B cell (primary cell): Measurements from ENCODE around the gene AOC3. TPM values are rescaled to one million over a fixed set of nuclear protein-coding genes. Genes with fewer than 3 reads are reported as not detected.

Experiments
- ATAC-seq: fragments of 200-7000 bp; cut with Tn5 transposase; one replicate; pipeline ENCODE4 v1.10.0; 2021; ENCODE audit warnings: low read depth, mild to moderate bottlenecking, moderate number of reproducible peaks, moderate library complexity
- CTCF ChIA-PET: fragments of 350-600 bp; sonication (Branson Sonifier 250); formaldehyde crosslinking; loops from one replicate; lab custom pipeline; 2021; ENCODE audit warnings: antibody characterized with exemption, inconsistent platforms; lab: Charles Lee
- POLR2A ChIA-PET: fragments of 350-600 bp; sonication (Branson Sonifier 250); formaldehyde crosslinking; loops from one replicate; lab custom pipeline; 2021; ENCODE audit warnings: antibody characterized with exemption; lab: Charles Lee
- DNase-seq: peaks from one replicate; pipeline ENCODE4 v3.0.0; 2013
- H2AFZ ChIP-seq: 2 replicates; pipeline ENCODE4 v1.6.1; 2012; ENCODE audit warnings: mild to moderate bottlenecking, low read depth, low read length; ENCODE audit not compliant: insufficient read depth, poor library complexity, severe bottlenecking
- H3K27ac ChIP-seq, 2 donors: 1 replicate in 1 of 2; 2 replicates in 1 of 2; pipeline ENCODE4 v1.5.1; 2012 to 2013; ENCODE audit warnings: low read length in 2 of 2, mild to moderate bottlenecking in 2 of 2, moderate library complexity in 1 of 2
- H3K27me3 ChIP-seq, 4 experiments: fragments of 200-600 bp in 1 of 4; sonication (generic) in 1 of 4; replicated peaks in 1 of 4; 1 replicate in 2 of 4; 2 replicates in 2 of 4; pipeline versions ENCODE4 v1.6.1 to v1.7.0; 2013 to 2016; ENCODE audit warnings: low read length in 3 of 4, mild to moderate bottlenecking in 2 of 4, mixed read lengths in 1 of 4, moderate library complexity in 1 of 4; ENCODE audit not compliant: insufficient read depth in 4 of 4, control insufficient read depth in 3 of 4; ENCODE audit errors: control extremely low read depth in 1 of 4
- H3K36me3 ChIP-seq, 2 experiments: replicated peaks in 1 of 2; 1 replicate in 1 of 2; 2 replicates in 1 of 2; pipeline versions ENCODE4 v1.6.1 to v1.7.1; 2013; ENCODE audit warnings: low read length in 1 of 2; ENCODE audit not compliant: insufficient read depth in 2 of 2, control insufficient read depth in 1 of 2; ENCODE audit errors: control extremely low read depth in 1 of 2, extremely low read depth in 1 of 2
- H3K4me1 ChIP-seq, 2 donors: fragments of 200-600 bp in 1 of 2; sonication (generic) in 1 of 2; 1 replicate in 1 of 2; 2 replicates in 1 of 2; pipeline versions ENCODE4 v1.5.1 to v1.6.1; 2013 to 2017; ENCODE audit warnings: low read length in 2 of 2; ENCODE audit not compliant: control insufficient read depth in 2 of 2, insufficient read depth in 2 of 2
- H3K4me2 ChIP-seq: replicated peaks from 2 replicates; pipeline ENCODE3; 2012; ENCODE audit warnings: mild to moderate bottlenecking, low read depth, low read length; ENCODE audit not compliant: poor library complexity, severe bottlenecking
- H3K4me3 ChIP-seq, 5 experiments: fragments of 200-600 bp in 1 of 5; sonication (generic) in 1 of 5; 1 replicate in 3 of 5; 2 replicates in 2 of 5; pipeline versions ENCODE4 v1.5.1 to v1.7.0; 2011 to 2016; ENCODE audit warnings: low read length in 4 of 5, mild to moderate bottlenecking in 4 of 5, low read depth in 2 of 5, control low read depth in 1 of 5, moderate library complexity in 1 of 5; ENCODE audit not compliant: insufficient read depth in 1 of 5; ENCODE audit errors: control extremely low read depth in 1 of 5, extremely low read depth in 1 of 5
- H3K79me2 ChIP-seq: fragments of 200-600 bp; sonication (generic); one replicate; pipeline ENCODE4 v1.6.0; 2016; ENCODE audit warnings: low read length; ENCODE audit not compliant: control insufficient read depth, insufficient read depth
- H3K9ac ChIP-seq: fragments of 200-600 bp; sonication (generic); 2 replicates; pipeline ENCODE4 v1.6.1; 2017; ENCODE audit warnings: mild to moderate bottlenecking, low read length, moderate library complexity
- H3K9me3 ChIP-seq, 3 donors: one replicate each; pipeline versions ENCODE4 v1.6.1 to v1.7.1; 2013; ENCODE audit warnings: low read length in 2 of 3; ENCODE audit not compliant: control insufficient read depth in 2 of 3, insufficient read depth in 1 of 3; ENCODE audit errors: control extremely low read depth in 1 of 3
- H4K20me1 ChIP-seq: 2 replicates; pipeline ENCODE4 v1.6.0; 2012; ENCODE audit warnings: mild to moderate bottlenecking, low read length; ENCODE audit not compliant: insufficient read depth, control insufficient read depth, poor library complexity, severe bottlenecking
- H3K27ac Mint-ChIP-seq: one replicate; pipeline ENCODE4 v1.8.0; 2021; ENCODE audit warnings: mixed read lengths
- H3K27me3 Mint-ChIP-seq: one replicate; pipeline ENCODE4 v1.8.0; 2021; ENCODE audit warnings: mixed read lengths
- H3K4me1 Mint-ChIP-seq: one replicate; pipeline ENCODE4 v1.8.0; 2021; ENCODE audit warnings: mixed read lengths
- H3K4me3 Mint-ChIP-seq: one replicate; pipeline ENCODE4 v1.8.0; 2021; ENCODE audit warnings: mixed read lengths
- H3K9me3 Mint-ChIP-seq: one replicate; pipeline ENCODE4 v1.8.0; 2022; ENCODE audit warnings: mixed read lengths; ENCODE audit not compliant: insufficient read depth
- CTCF ChIP-seq: fragments of 200-600 bp; IDR thresholded peaks from one replicate; pipeline ENCODE4 v1.8.0; 2022; ENCODE audit warnings: antibody characterized with exemption, mild to moderate bottlenecking
- EZH2 ChIP-seq: IDR thresholded peaks from 2 replicates; pipeline ENCODE4 v1.6.1; 2012; ENCODE audit warnings: borderline replicate concordance, low read depth, mild to moderate bottlenecking, moderate library complexity, low read length; ENCODE audit not compliant: insufficient read depth, poor library complexity, severe bottlenecking
- WGBS: methylation state at CpG from one replicate; pipeline ENCODE4 v1.1.5; 2013; ENCODE audit warnings: missing lambda C conversion rate; ENCODE audit not compliant: insufficient coverage; 5-methylcytosine and 5-hydroxymethylcytosine counted together
- intact Hi-C: fragments of 100-400 bp; cut with micrococcal nuclease; formaldehyde crosslinking; loops from one replicate; pipeline ENCODE4 v1.10.0; 2022
- polyA plus RNA-seq: library from polyadenylated mRNA; depleted of rRNA; stranded (reverse); fragments of >200 nt; gene quantifications from 2 replicates; pipeline ENCODE4 v1.2.3, GENCODE V29; 2012
- total RNA-seq, 2 donors: library from RNA; stranded (reverse); fragments of 120-200 nt in 1 of 2; gene quantifications; 1 replicate in 1 of 2; 2 replicates in 1 of 2; pipeline versions ENCODE4 v1.2.3 to v1.2.4, GENCODE V29; 2013 to 2022

Gene AOC3
- total and polyA plus RNA-seq, 2 donors (not counting 1 experiment from before 2014, with no cell fraction given), result 1.2 to 1.5 TPM

GRCh38 chr17:42832934-42833766, 17.8 kb upstream of the AOC3 start, which contains the start of gene PSME3:
Gene PSME3, plus strand, starts transcription at chr17:42833397. Its CDS starts 235 bp downstream, at chr17:42833632.
- H3K4me3 Mint-ChIP-seq, result peak within 1 kb of the TSS; percentile 98
- H3K27me3 Mint-ChIP-seq, result no peaks in the 10 kb centered on the region
- H3K27ac Mint-ChIP-seq, result peak within 1 kb of the TSS; percentile 98
- no peaks in the 10 kb centered on the region for H4K20me1 ChIP-seq
- TF ChIP-seq CTCF (no peak), EZH2 (no peak)
- H3K27me3 ChIP-seq, result no peaks in the 10 kb centered on the region
- H3K9me3 ChIP-seq, result no peaks in the 10 kb centered on the region
- H3K4me2 ChIP-seq, result peak within 1 kb of the TSS; percentile 91
- under 1% methylated on average over 71 of the region's 71 CpGs for WGBS
- peaks cover 46% of the 10 kb centered on the region for H3K79me2 ChIP-seq
- H2AFZ ChIP-seq, result peak within 1 kb of the TSS; percentile 98
- peak; percentile 95 for DNase-seq
- intact Hi-C loops, result loop anchor here (1.0 kb wide), 3 partner anchors 9 to 165 kb away; partner anchors contain the start of genes BECN1, PTGES3L, RPL27 and RUNDC1
- no peaks in the 10 kb centered on the region for H3K9me3 Mint-ChIP-seq
- H3K4me3 ChIP-seq, result peak within 1 kb of the TSS; percentile 88 to 99 (median 92)
- peak within 1 kb of the TSS; percentile 93 for H3K9ac ChIP-seq
- POLR2A ChIA-PET, result interaction anchor here (0.5 to 1.8 kb wide), 7 partner anchors 9 to 566 kb away, joined by 3 to 16 read pairs (median 3); partner anchors contain the start of genes BECN1, PSMC3IP and RPL27
- H3K36me3 ChIP-seq, result peaks cover 9 to 28% of the 10 kb centered on the region in 2 experiments
- peak; percentile 93 for ATAC-seq
- peaks cover 12 to 20% of the 10 kb centered on the region in 2 donors for H3K4me1 ChIP-seq
- peaks cover 24% of the 10 kb centered on the region for H3K4me1 Mint-ChIP-seq
- H3K27ac ChIP-seq, result peak within 1 kb of the TSS; percentile 84 to 94
- CTCF ChIA-PET, result interaction anchor here (0.9 to 2.4 kb wide), 7 partner anchors 9 to 254 kb away, joined by 3 to 28 read pairs (median 6); partner anchors contain the start of genes AOC2, BECN1 and RPL27
